Mesenchymal stem cell (in vitro differentiated cells and primary cell): ENCODE results near the gene LRRC36.
"Not testable (repeated sequence)": the region's sequence is repeated elsewhere in the genome, so short reads cannot be mapped to it uniquely, and the experiment has no call there.

Experiments used
- DNase-seq: peaks from one replicate; pipeline ENCODE4 v3.0.0-alpha.2; 2013
- H2AFZ ChIP-seq: one replicate; pipeline ENCODE4 v1.6.1; 2013; ENCODE audit warnings: low read depth, mild to moderate bottlenecking, control low read depth, inconsistent platforms, low read length, moderate library complexity
- H2AK5ac ChIP-seq: 2 replicates; pipeline ENCODE4 v1.6.1; 2013; ENCODE audit warnings: low read length, moderate library complexity, mild to moderate bottlenecking, inconsistent platforms; ENCODE audit not compliant: severe bottlenecking
- H2BK120ac ChIP-seq: one replicate; pipeline ENCODE4 v1.6.1; 2013; ENCODE audit warnings: low read depth, mild to moderate bottlenecking, inconsistent platforms, low read length, moderate library complexity
- H2BK12ac ChIP-seq, 2 experiments: one replicate each; pipeline ENCODE4 v1.6.1; 2013; ENCODE audit warnings: inconsistent platforms in 2 of 2, low read length in 2 of 2, mild to moderate bottlenecking in 2 of 2, moderate library complexity in 2 of 2, control low read depth in 1 of 2
- H2BK15ac ChIP-seq: one replicate; pipeline ENCODE4 v1.6.1; 2013; ENCODE audit warnings: mild to moderate bottlenecking, low read depth, inconsistent platforms; ENCODE audit not compliant: poor library complexity, severe bottlenecking
- H2BK5ac ChIP-seq: 2 replicates; pipeline ENCODE4 v1.6.1; 2013; ENCODE audit warnings: low read depth, mild to moderate bottlenecking, low read length, control low read depth, inconsistent platforms; ENCODE audit not compliant: poor library complexity, severe bottlenecking
- H3K14ac ChIP-seq, 2 experiments: one replicate each; pipeline ENCODE4 v1.6.1; 2013; ENCODE audit warnings: inconsistent platforms in 2 of 2, low read length in 2 of 2, control low read depth in 1 of 2, mild to moderate bottlenecking in 1 of 2, moderate library complexity in 1 of 2
- H3K18ac ChIP-seq, 2 experiments: one replicate each; pipeline ENCODE4 v1.6.1; 2013; ENCODE audit warnings: inconsistent platforms in 2 of 2, low read length in 2 of 2, control low read depth in 1 of 2, low read depth in 1 of 2, mild to moderate bottlenecking in 1 of 2
- H3K23ac ChIP-seq, 2 experiments: one replicate each; pipeline ENCODE4 v1.6.1; 2013; ENCODE audit warnings: inconsistent platforms in 2 of 2, low read length in 2 of 2, mild to moderate bottlenecking in 2 of 2, moderate library complexity in 2 of 2, control low read depth in 1 of 2
- H3K27ac ChIP-seq: 2 replicates; pipeline ENCODE4 v1.5.1; 2013; ENCODE audit warnings: mild to moderate bottlenecking, moderate library complexity, low read length, control low read depth, inconsistent platforms; ENCODE audit not compliant: poor library complexity, severe bottlenecking
- H3K27me3 ChIP-seq, 2 experiments: 2 replicates each; pipeline versions ENCODE4 v1.6.1 to v1.7.0; 2013; ENCODE audit warnings: low read length in 2 of 2, mild to moderate bottlenecking in 2 of 2, moderate library complexity in 2 of 2, control low read depth in 1 of 2, inconsistent platforms in 1 of 2; ENCODE audit not compliant: control insufficient read depth in 1 of 2, insufficient read depth in 1 of 2
- H3K36me3 ChIP-seq, 2 experiments: 2 replicates each; pipeline versions ENCODE4 v1.6.1 to v1.7.0; 2013; ENCODE audit warnings: low read length in 2 of 2, control low read depth in 1 of 2, inconsistent platforms in 1 of 2, low read depth in 1 of 2, mild to moderate bottlenecking in 1 of 2; ENCODE audit not compliant: insufficient read depth in 2 of 2, control insufficient read depth in 1 of 2
- H3K4ac ChIP-seq, 2 experiments: one replicate each; pipeline ENCODE4 v1.6.1; 2013; ENCODE audit warnings: inconsistent platforms in 2 of 2, low read length in 2 of 2, mild to moderate bottlenecking in 2 of 2, moderate library complexity in 2 of 2, control low read depth in 1 of 2, low read depth in 1 of 2
- H3K4me1 ChIP-seq: 2 replicates; pipeline ENCODE4 v1.6.1; 2013; ENCODE audit warnings: low read depth, low read length, control low read depth; ENCODE audit not compliant: control insufficient read depth, insufficient read depth
- H3K4me2 ChIP-seq: 2 replicates; pipeline ENCODE4 v1.6.1; 2013; ENCODE audit warnings: low read length, mild to moderate bottlenecking, inconsistent platforms; ENCODE audit not compliant: poor library complexity, severe bottlenecking
- H3K4me3 ChIP-seq, 2 experiments: 2 replicates each; pipeline versions ENCODE4 v1.5.1 to v1.7.0; 2013; ENCODE audit warnings: low read length in 2 of 2, mild to moderate bottlenecking in 2 of 2, control low read depth in 1 of 2, low read depth in 1 of 2; ENCODE audit not compliant: insufficient read depth in 1 of 2
- H3K79me1 ChIP-seq: replicated peaks from 2 replicates; pipeline ENCODE4 v1.6.1; 2013; ENCODE audit warnings: mild to moderate bottlenecking, control low read depth, low read length, inconsistent platforms; ENCODE audit not compliant: poor library complexity, severe bottlenecking
- H3K9ac ChIP-seq: 2 replicates; pipeline ENCODE4 v1.7.0; 2013; ENCODE audit warnings: mild to moderate bottlenecking, low read length, moderate library complexity
- H3K9me3 ChIP-seq: 2 replicates; pipeline ENCODE4 v1.7.0; 2013; ENCODE audit warnings: mild to moderate bottlenecking, low read length; ENCODE audit not compliant: control insufficient read depth
- H4K8ac ChIP-seq: one replicate; pipeline ENCODE4 v1.6.1; 2013; ENCODE audit warnings: inconsistent platforms, mild to moderate bottlenecking, low read length, moderate library complexity
- H4K91ac ChIP-seq: one replicate; pipeline ENCODE4 v1.6.1; 2013; ENCODE audit warnings: mild to moderate bottlenecking, low read length, inconsistent platforms
- WGBS: methylation state at CpG from one replicate; pipeline ENCODE4 v1.1.7; 2013; ENCODE audit warnings: mixed read lengths; 5-methylcytosine and 5-hydroxymethylcytosine counted together

The LRRC36 gene

DNA sequence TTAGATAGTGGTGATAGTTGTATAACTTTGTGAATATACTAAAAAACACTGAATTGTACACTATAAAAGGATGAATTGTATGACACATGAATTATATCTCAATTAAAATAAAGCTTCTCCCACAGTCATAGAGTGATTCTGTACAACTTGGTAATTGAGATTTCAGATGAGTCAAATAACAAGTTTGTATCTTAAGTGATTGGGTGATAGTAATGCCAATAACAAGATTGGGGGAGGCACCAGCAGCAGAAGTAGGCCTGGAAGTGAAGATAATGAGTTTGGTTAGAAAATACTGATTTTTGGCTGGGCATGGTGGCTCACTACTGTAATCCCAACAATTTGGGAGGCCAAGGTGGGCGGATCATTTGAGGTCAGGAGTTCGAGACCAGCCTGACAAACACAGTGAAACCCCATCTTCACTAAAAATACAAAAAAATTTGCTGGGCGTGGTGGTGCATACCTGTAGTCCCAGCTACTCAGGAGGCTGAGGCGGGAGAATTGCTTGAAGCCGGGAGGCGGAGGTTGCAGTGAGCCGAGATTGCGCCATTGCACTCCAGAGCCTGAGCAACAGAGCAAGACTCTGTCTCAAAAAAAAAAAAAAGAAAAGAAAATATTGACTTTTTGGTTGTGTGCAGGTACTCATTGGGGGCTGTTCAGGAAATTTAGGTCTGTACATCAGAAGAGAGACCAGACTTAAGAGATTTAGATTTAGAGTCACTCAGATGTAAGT, 33.1 kb downstream of the LRRC36 start:
- 90% methylated on average over 8 of the region's 8 CpGs for WGBS
- not testable (repeated sequence) for H3K4me3 ChIP-seq, DNase-seq, H2BK15ac ChIP-seq, H3K9me3 ChIP-seq, H3K79me1 ChIP-seq, H2AFZ ChIP-seq, H3K14ac ChIP-seq, H4K8ac ChIP-seq, H3K4ac ChIP-seq, H3K4me2 ChIP-seq, H2BK120ac ChIP-seq, H3K27ac ChIP-seq, H2BK5ac ChIP-seq, H3K9ac ChIP-seq, H2BK12ac ChIP-seq, H3K4me1 ChIP-seq, H3K36me3 ChIP-seq, H4K91ac ChIP-seq, H3K18ac ChIP-seq, H2AK5ac ChIP-seq, H3K23ac ChIP-seq
- peaks cover 12 to 46% of the 10 kb centered on the region in 2 experiments for H3K27me3 ChIP-seq

DNA sequence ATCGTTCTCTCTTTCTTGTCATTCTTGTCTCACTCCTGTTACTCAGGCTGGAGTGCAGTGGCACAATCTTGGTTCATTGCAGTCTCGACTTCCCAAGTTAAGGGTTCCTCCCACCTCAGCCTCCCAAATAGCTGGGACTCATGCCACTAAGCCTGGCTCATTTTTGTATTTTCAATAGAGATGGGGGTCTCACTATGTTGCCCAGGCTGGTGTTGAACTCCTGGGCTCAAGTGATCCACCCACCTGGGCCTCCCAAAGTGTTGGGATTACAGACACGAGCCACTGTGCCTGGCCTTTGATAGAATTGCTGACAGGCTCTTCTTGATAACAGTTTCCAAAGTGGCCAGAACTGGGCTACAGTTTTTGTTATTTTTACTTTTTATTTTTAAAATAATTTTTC, 34.4 kb downstream of the LRRC36 start:
- H3K9ac ChIP-seq, result no peak overlapping the region
- H3K4me2 ChIP-seq, result no peak overlapping the region
- no peaks in the 10 kb centered on the region for H3K4me1 ChIP-seq
- no peak for DNase-seq
- no peak overlapping the region for H2BK12ac ChIP-seq
- WGBS, result 78% methylated on average over 3 of the region's 3 CpGs
- H3K4ac ChIP-seq, result no peak overlapping the region
- H2BK15ac ChIP-seq, result no peak overlapping the region
- H3K27me3 ChIP-seq, result peaks cover 10 to 46% of the 10 kb centered on the region in 2 experiments
- H2BK5ac ChIP-seq, result no peak overlapping the region
- H3K4me3 ChIP-seq, result no peak overlapping the region
- no peak overlapping the region for H2AFZ ChIP-seq
- H2AK5ac ChIP-seq, result no peak overlapping the region
- H4K91ac ChIP-seq, result no peak overlapping the region
- no peak overlapping the region for H3K27ac ChIP-seq
- H3K18ac ChIP-seq, result no peak overlapping the region
- H2BK120ac ChIP-seq, result no peak overlapping the region
- H4K8ac ChIP-seq, result no peak overlapping the region
- H3K9me3 ChIP-seq, result no peaks in the 10 kb centered on the region
- H3K14ac ChIP-seq, result no peak overlapping the region
- H3K23ac ChIP-seq, result no peak overlapping the region
- H3K36me3 ChIP-seq, result no peaks in the 10 kb centered on the region
- H3K79me1 ChIP-seq, result no peaks in the 10 kb centered on the region

DNA sequence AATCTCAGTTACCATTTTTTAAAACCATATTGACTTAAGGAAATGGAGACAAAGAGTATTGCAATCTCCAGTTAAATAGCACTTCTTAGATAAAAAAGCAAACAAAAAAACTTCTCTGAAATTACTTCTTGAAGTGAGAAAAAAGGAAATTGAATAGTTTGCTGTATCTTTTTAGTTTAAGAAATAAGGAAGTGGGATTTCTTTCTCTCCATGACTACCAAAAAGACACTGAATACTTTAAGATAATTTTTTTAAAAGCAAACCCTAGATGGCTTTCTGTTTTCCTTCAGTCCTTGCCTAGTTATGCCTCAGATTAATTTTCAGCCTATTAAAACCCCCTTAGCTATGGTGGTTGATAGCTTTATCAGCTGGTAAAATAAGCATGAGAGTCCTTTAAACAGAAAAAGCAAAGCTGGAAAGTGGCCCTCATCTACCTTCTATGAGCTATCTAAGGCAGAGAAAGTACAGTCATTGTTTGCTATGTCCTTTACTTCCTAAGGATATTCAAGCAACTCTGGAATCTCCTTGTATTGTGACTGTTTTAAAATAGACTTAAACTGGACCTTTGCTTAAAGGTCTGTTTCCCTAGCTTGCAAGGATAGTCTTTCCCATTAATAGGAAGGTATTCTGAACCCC, 38.1 kb downstream of the LRRC36 start:
- Histone ChIP-seq H3K18ac (no peak overlapping the region), H3K4me3 (no peak overlapping the region), H3K23ac (no peak overlapping the region), H3K9ac (no peak overlapping the region), H4K91ac (no peak overlapping the region), H2BK120ac (no peak overlapping the region), H3K4me2 (no peak overlapping the region), H2AFZ (no peak overlapping the region), H3K27me3 (peaks cover 33 to 57% of the 10 kb centered on the region in 2 experiments), H3K14ac (no peak overlapping the region), H3K4me1 (no peaks in the 10 kb centered on the region), H3K79me1 (no peaks in the 10 kb centered on the region), H3K9me3 (no peaks in the 10 kb centered on the region), H2BK12ac (no peak overlapping the region), H2AK5ac (no peak overlapping the region), H3K27ac (no peak overlapping the region), H4K8ac (no peak overlapping the region), H2BK15ac (no peak overlapping the region), H3K4ac (no peak overlapping the region), H3K36me3 (no peaks in the 10 kb centered on the region), H2BK5ac (no peak overlapping the region)
- DNase-seq, result no peak

DNA sequence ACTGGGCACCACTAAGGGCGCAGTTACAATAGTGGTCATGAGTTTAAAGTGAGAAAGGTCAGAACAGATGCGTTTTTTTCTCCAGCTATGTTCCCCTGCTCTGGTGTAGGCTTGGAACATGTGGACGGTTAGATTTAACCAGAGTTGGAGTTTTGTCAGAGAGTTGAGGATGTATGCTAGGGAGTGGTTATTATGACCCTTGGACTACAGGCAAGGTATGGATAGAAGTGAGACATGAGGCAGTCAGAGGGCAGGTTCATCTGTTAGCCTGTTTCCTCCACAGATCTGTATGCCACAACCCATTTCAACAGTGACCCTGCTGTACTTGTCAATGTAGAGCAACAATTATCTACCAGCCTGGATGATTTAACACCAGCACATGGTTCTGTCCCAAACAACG, 44.0 kb downstream of the LRRC36 start:
- 86% methylated on average over 4 of the region's 4 CpGs for WGBS
- Histone ChIP-seq H3K4me3 (no peak overlapping the region), H3K27ac (no peak overlapping the region), H2BK15ac (no peak overlapping the region), H4K91ac (peak overlapping the region; percentile 39), H3K18ac (no peak overlapping the region), H4K8ac (no peak overlapping the region), H3K4me1 (no peaks in the 10 kb centered on the region), H3K4ac (no peak overlapping the region), H2AK5ac (no peak overlapping the region), H2BK12ac (no peak overlapping the region), H2AFZ (no peak overlapping the region), H3K27me3 (peaks cover 39 to 43% of the 10 kb centered on the region in 2 experiments), H3K4me2 (no peak overlapping the region), H3K79me1 (no peaks in the 10 kb centered on the region), H3K9ac (no peak overlapping the region), H2BK120ac (no peak overlapping the region), H3K36me3 (no peaks in the 10 kb centered on the region), H3K23ac (no peak overlapping the region), H3K9me3 (no peaks in the 10 kb centered on the region), H2BK5ac (no peak overlapping the region), H3K14ac (no peak overlapping the region)
- DNase-seq, result no peak
